GM18505 (cell line): ENCODE measurements around the gene MATN1.

ENCODE experiments used
- ATAC-seq: cut with Tn5 transposase; IDR thresholded peaks from one replicate; pipeline ENCODE4 v1.9.1; 2021; ENCODE audit not compliant: unreplicated experiment
- POLR2A ChIP-seq: IDR thresholded peaks from 4 replicates; pipeline ENCODE4 v1.6.1; 2011; ENCODE audit warnings: borderline replicate concordance; ENCODE audit not compliant: insufficient read depth, insufficient read length; ENCODE audit errors: extremely low read depth

MATN1 gene

GRCh38 chr1:30754684-30755171, 31.3 kb upstream of the MATN1 start:
- ATAC-seq = peak; percentile 41
- TF ChIP-seq POLR2A = peak; percentile 61

- no peak for TF ChIP-seq POLR2A
- no peak for ATAC-seq
Observed at GRCh38 chr1:30753660-30754123, 30.3 kb upstream of the MATN1 start.

GRCh38 chr1:30753118-30753517, 29.7 kb upstream of the MATN1 start:
- ATAC-seq = no peak
- no peak for TF ChIP-seq POLR2A

GRCh38 chr1:30752651-30752908, 29.2 kb upstream of the MATN1 start:
- ATAC-seq = no peak
- TF ChIP-seq POLR2A = no peak

- TF ChIP-seq POLR2A = peak; percentile 56
- no peak for ATAC-seq
Observed at GRCh38 chr1:30751830-30752650, 28.7 kb upstream of the MATN1 start.

GRCh38 chr1:30750731-30751291, 27.4 kb upstream of the MATN1 start:
- no peak for ATAC-seq

GRCh38 chr1:30749691-30750583, 26.6 kb upstream of the MATN1 start:
- no peak for ATAC-seq
- peak; percentile 80 for TF ChIP-seq POLR2A

More at GRCh38 chr1:30750731-30751291, 27.4 kb upstream of the MATN1 start:
- no peak for TF ChIP-seq POLR2A

GRCh38 chr1:30748699-30749401, 25.5 kb upstream of the MATN1 start:
- ATAC-seq = no peak
- no peak for TF ChIP-seq POLR2A

- peak; percentile 48 for TF ChIP-seq POLR2A
- ATAC-seq = no peak
Observed at GRCh38 chr1:30748098-30748698, 24.8 kb upstream of the MATN1 start.

GRCh38 chr1:30747033-30748008, 23.9 kb upstream of the MATN1 start:
- peak; percentile 52 for TF ChIP-seq POLR2A
- ATAC-seq = no peak

GRCh38 chr1:30746212-30747032, 23.0 kb upstream of the MATN1 start:
- no peak for ATAC-seq
- TF ChIP-seq POLR2A = no peak
